K562 (cell line): ENCODE results near the gene TMEM181. TPM values are rescaled to one million over a fixed set of nuclear protein-coding genes. Genes with fewer than 3 reads are reported as not detected.

Experiments used
- ADNP ChIP-seq: fragments of 200-800 bp; sonication (Bioruptor generic); IDR thresholded peaks from 2 replicates; pipeline ENCODE4 v1.6.1; 2016; ENCODE audit warnings: missing genetic modification characterization, missing compliant biosample characterization
- CAMTA2 ChIP-seq: fragments of 250-450 bp; sonication (Bioruptor Pico); conservative IDR thresholded peaks from 2 replicates; pipeline ENCODE4 v1.5.1; 2022
- DACH1 ChIP-seq: fragments of 450-650 bp; IDR thresholded peaks from 2 replicates; pipeline ENCODE4 v1.6.1; 2018; ENCODE audit not compliant: partially characterized antibody
- ELF1 ChIP-seq: fragments of 200-800 bp; sonication (Bioruptor generic); IDR thresholded peaks from 2 replicates; pipeline ENCODE4 v1.6.1; 2016; ENCODE audit warnings: missing genetic modification characterization, missing compliant biosample characterization
- ELF4 ChIP-seq: fragments of 450-650 bp; formaldehyde crosslinking; IDR thresholded peaks from 2 replicates; pipeline ENCODE4 v1.4.0; 2022; ENCODE audit warnings: missing genetic modification characterization
- ESRRB ChIP-seq: fragments of 250-450 bp; sonication (Bioruptor Pico); IDR thresholded peaks from 2 replicates; pipeline ENCODE4 v1.5.0; 2020; ENCODE audit warnings: mild to moderate bottlenecking, moderate library complexity, borderline replicate concordance
- PHF21A ChIP-seq: fragments of 450-650 bp; IDR thresholded peaks from 2 replicates; pipeline ENCODE4 v1.6.1; 2017; ENCODE audit warnings: low read depth, borderline replicate concordance
- RBM39 ChIP-seq: fragments of 200-400 bp; formaldehyde crosslinking; optimal IDR thresholded peaks from 2 replicates; pipeline ENCODE3; 2018; ENCODE audit warnings: low read depth, low read length
- SIRT6 ChIP-seq: IDR thresholded peaks from one replicate; pipeline ENCODE4 v1.6.1; 2012; ENCODE audit warnings: low read depth, mild to moderate bottlenecking, control low read depth, inconsistent platforms, low read length, moderate library complexity
- TBL1XR1 ChIP-seq, 2 experiments: IDR thresholded peaks; 2 replicates each; pipeline ENCODE4 v1.6.1; 2012; ENCODE audit warnings: improper control_type of control experiment in 2 of 2, low read length in 2 of 2, mild to moderate bottlenecking in 1 of 2
- polyA plus RNA-seq, 8 experiments: library from polyadenylated mRNA; depleted of rRNA in 4 of 8; stranded (reverse) in 5 of 8; unstranded in 3 of 8; fragments of >200 nt; fragmentation: Nextera tagmentation in 2 of 8; fragmentation: Illumina TruSeq in 1 of 8; extraction: Ambion mirVana in 2 of 8; extraction: Trizol in 1 of 8; gene quantifications; 2 replicates each; pipeline versions ENCODE4 v1.2.1 to v1.2.3, GENCODE V29; 2011 to 2014; ENCODE audit warnings: inconsistent platforms in 1 of 8, missing spikeins in 1 of 8
- total RNA-seq, 7 experiments: library from RNA; depleted of rRNA in 6 of 7; stranded (reverse); fragments of >200 nt in 6 of 7; fragmentation: Illumina TruSeq in 2 of 7; extraction: Trizol in 2 of 7; gene quantifications; 2 replicates each; pipeline versions ENCODE4 v1.2.1 to v1.2.3, GENCODE V29; 2011 to 2021; ENCODE audit warnings: low replicate concordance in 1 of 7
- TF ChIP-seq, protein P1 (sequence below), 2 experiments: fragments of 450-650 bp in 1 of 2; sonication (generic) in 1 of 2; formaldehyde crosslinking in 1 of 2; IDR thresholded peaks; 2 replicates each; pipeline versions ENCODE4 v1.7.1 to v1.9.0; 2016 to 2022; ENCODE audit warnings: inconsistent platforms in 1 of 2, mild to moderate bottlenecking in 1 of 2, missing genetic modification reagents in 1 of 2
- TF ChIP-seq, protein P2 (sequence below): fragments of 450-650 bp; IDR thresholded peaks from 2 replicates; pipeline ENCODE4 v1.6.1; 2016; ENCODE audit warnings: missing biosample characterization, missing genetic modification characterization
- TF ChIP-seq, protein P3 (sequence below), 2 experiments: fragments of 450-650 bp in 1 of 2; sonication (generic) in 1 of 2; formaldehyde crosslinking; conservative IDR thresholded peaks; 2 replicates each; pipeline versions ENCODE4 v1.4.0 to v1.8.1; 2020 to 2022; ENCODE audit warnings: mild to moderate bottlenecking in 1 of 2, missing genetic modification reagents in 1 of 2
- TF ChIP-seq, protein P4 (sequence below): fragments of 250-450 bp; sonication (Bioruptor Pico); IDR thresholded peaks from 2 replicates; pipeline ENCODE4 v1.8.0; 2022; ENCODE audit warnings: moderate library complexity, mild to moderate bottlenecking, inconsistent platforms

TMEM181 gene
- total and polyA plus RNA-seq, 9 of the 15 experiments (the other 6 are each of a cell fraction or from before 2014, with no cell fraction given), result 5.6 to 27.2 (median 19.9) TPM

- TF ChIP-seq, protein P1, sequence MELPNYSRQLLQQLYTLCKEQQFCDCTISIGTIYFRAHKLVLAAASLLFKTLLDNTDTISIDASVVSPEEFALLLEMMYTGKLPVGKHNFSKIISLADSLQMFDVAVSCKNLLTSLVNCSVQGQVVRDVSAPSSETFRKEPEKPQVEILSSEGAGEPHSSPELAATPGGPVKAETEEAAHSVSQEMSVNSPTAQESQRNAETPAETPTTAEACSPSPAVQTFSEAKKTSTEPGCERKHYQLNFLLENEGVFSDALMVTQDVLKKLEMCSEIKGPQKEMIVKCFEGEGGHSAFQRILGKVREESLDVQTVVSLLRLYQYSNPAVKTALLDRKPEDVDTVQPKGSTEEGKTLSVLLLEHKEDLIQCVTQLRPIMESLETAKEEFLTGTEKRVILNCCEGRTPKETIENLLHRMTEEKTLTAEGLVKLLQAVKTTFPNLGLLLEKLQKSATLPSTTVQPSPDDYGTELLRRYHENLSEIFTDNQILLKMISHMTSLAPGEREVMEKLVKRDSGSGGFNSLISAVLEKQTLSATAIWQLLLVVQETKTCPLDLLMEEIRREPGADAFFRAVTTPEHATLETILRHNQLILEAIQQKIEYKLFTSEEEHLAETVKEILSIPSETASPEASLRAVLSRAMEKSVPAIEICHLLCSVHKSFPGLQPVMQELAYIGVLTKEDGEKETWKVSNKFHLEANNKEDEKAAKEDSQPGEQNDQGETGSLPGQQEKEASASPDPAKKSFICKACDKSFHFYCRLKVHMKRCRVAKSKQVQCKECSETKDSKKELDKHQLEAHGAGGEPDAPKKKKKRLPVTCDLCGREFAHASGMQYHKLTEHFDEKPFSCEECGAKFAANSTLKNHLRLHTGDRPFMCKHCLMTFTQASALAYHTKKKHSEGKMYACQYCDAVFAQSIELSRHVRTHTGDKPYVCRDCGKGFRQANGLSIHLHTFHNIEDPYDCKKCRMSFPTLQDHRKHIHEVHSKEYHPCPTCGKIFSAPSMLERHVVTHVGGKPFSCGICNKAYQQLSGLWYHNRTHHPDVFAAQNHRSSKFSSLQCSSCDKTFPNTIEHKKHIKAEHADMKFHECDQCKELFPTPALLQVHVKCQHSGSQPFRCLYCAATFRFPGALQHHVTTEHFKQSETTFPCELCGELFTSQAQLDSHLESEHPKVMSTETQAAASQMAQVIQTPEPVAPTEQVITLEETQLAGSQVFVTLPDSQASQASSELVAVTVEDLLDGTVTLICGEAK (IDR thresholded peaks at IDR 0.05), result no peak
- TF ChIP-seq, protein P1 (CRISPR knock-in tag; IDR thresholded peaks at IDR 0.05), result no peak
- peak; percentile 33; the same call in 1 of the 2 replicates for TF ChIP-seq ELF4
- no peak for TF ChIP-seq TBL1XR1 (IDR thresholded peaks at IDR 0.05; ENCODE audit: low read length in 2 of 2)
- no peak for TF ChIP-seq ELF1 (tag)
- TF ChIP-seq SIRT6, result no peak
- TF ChIP-seq, protein P2, sequence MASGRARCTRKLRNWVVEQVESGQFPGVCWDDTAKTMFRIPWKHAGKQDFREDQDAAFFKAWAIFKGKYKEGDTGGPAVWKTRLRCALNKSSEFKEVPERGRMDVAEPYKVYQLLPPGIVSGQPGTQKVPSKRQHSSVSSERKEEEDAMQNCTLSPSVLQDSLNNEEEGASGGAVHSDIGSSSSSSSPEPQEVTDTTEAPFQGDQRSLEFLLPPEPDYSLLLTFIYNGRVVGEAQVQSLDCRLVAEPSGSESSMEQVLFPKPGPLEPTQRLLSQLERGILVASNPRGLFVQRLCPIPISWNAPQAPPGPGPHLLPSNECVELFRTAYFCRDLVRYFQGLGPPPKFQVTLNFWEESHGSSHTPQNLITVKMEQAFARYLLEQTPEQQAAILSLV (tag), result no peak
- TF ChIP-seq ESRRB, result no peak
- TF ChIP-seq DACH1, result no peak
- TF ChIP-seq, protein P3, sequence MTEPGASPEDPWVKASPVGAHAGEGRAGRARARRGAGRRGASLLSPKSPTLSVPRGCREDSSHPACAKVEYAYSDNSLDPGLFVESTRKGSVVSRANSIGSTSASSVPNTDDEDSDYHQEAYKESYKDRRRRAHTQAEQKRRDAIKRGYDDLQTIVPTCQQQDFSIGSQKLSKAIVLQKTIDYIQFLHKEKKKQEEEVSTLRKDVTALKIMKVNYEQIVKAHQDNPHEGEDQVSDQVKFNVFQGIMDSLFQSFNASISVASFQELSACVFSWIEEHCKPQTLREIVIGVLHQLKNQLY (CRISPR knock-in tag; conservative IDR thresholded peaks at IDR 0.05), result no peak
- no peak for TF ChIP-seq RBM39
- no peak for TF ChIP-seq PHF21A
- TF ChIP-seq CAMTA2 (CRISPR knock-in tag), result no peak
- TF ChIP-seq, protein P4, sequence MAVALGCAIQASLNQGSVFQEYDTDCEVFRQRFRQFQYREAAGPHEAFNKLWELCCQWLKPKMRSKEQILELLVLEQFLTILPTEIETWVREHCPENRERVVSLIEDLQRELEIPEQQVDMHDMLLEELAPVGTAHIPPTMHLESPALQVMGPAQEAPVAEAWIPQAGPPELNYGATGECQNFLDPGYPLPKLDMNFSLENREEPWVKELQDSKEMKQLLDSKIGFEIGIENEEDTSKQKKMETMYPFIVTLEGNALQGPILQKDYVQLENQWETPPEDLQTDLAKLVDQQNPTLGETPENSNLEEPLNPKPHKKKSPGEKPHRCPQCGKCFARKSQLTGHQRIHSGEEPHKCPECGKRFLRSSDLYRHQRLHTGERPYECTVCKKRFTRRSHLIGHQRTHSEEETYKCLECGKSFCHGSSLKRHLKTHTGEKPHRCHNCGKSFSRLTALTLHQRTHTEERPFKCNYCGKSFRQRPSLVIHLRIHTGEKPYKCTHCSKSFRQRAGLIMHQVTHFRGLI (CRISPR knock-in tag), result no peak
- no peak for TF ChIP-seq ADNP
These were observed 72.0 kb downstream of the TMEM181 start (continued) for GRCh38 chr6:158631678-158632537.
